Liver (tissue), 9 donors: Measurements from ENCODE around the gene NDST1. TPM values are rescaled to one million over a fixed set of nuclear protein-coding genes. Genes with fewer than 3 reads are reported as not detected.

Experiments
- DNase-seq: peaks from one replicate; pipeline ENCODE4 v3.0.0-alpha.2; 2017; ENCODE audit warnings: low spot score
- H3K27ac ChIP-seq, 2 donors: one replicate each; pipeline ENCODE4 v1.7.0; 2013; ENCODE audit warnings: inconsistent platforms in 2 of 2, low read length in 2 of 2, control low read depth in 1 of 2, low read depth in 1 of 2, mild to moderate bottlenecking in 1 of 2
- H3K27me3 ChIP-seq, 4 donors: one replicate each; pipeline versions ENCODE4 v1.6.1 to v1.7.0; 2013; ENCODE audit warnings: low read length in 3 of 4, inconsistent platforms in 1 of 4, mild to moderate bottlenecking in 1 of 4, moderate library complexity in 1 of 4; ENCODE audit not compliant: control insufficient read depth in 4 of 4, insufficient read depth in 4 of 4
- H3K36me3 ChIP-seq, 4 donors: one replicate each; pipeline versions ENCODE4 v1.6.1 to v1.7.0; 2013; ENCODE audit warnings: low read length in 3 of 4, mild to moderate bottlenecking in 3 of 4, low read depth in 1 of 4, moderate library complexity in 1 of 4; ENCODE audit not compliant: control insufficient read depth in 4 of 4, insufficient read depth in 3 of 4
- H3K4me1 ChIP-seq, 4 donors: one replicate each; pipeline versions ENCODE4 v1.6.1 to v1.7.0; 2013; ENCODE audit warnings: low read length in 3 of 4, mild to moderate bottlenecking in 3 of 4, moderate library complexity in 1 of 4; ENCODE audit not compliant: control insufficient read depth in 4 of 4, insufficient read depth in 4 of 4
- H3K4me3 ChIP-seq, 3 donors: one replicate each; pipeline versions ENCODE4 v1.6.1 to v1.7.0; 2013; ENCODE audit warnings: low read length in 3 of 3, control low read depth in 1 of 3, low read depth in 1 of 3, mild to moderate bottlenecking in 1 of 3
- H3K9ac ChIP-seq, 2 donors: one replicate each; pipeline ENCODE4 v1.7.0; 2013; ENCODE audit warnings: low read length in 2 of 2, mild to moderate bottlenecking in 2 of 2, moderate library complexity in 2 of 2, control low read depth in 1 of 2, low read depth in 1 of 2
- H3K9me3 ChIP-seq, 4 donors: one replicate each; pipeline versions ENCODE4 v1.6.1 to v1.7.0; 2013; ENCODE audit warnings: low read length in 3 of 4; ENCODE audit not compliant: control insufficient read depth in 4 of 4
- EGR1 ChIP-seq, 2 donors: IDR thresholded peaks; 2 replicates each; pipeline ENCODE4 v1.6.1; 2016 to 2018; ENCODE audit warnings: antibody characterized with exemption in 2 of 2, low read depth in 2 of 2
- FOXA1 ChIP-seq: IDR thresholded peaks from 2 replicates; pipeline ENCODE4 v1.6.1; 2016; ENCODE audit warnings: antibody characterized with exemption
- FOXA2 ChIP-seq: IDR thresholded peaks from 2 replicates; pipeline ENCODE4 v1.6.1; 2016; ENCODE audit warnings: antibody characterized with exemption
- GABPA ChIP-seq, 2 donors: IDR thresholded peaks in 1 of 2; conservative IDR thresholded peaks in 1 of 2; 2 replicates each; pipeline ENCODE4 v1.6.1; 2016; ENCODE audit warnings: antibody characterized with exemption in 2 of 2, mild to moderate bottlenecking in 1 of 2, moderate library complexity in 1 of 2
- HNF4A ChIP-seq, 2 donors: conservative IDR thresholded peaks; 2 replicates each; pipeline ENCODE4 v1.6.1; 2016; ENCODE audit warnings: antibody characterized with exemption in 2 of 2, mild to moderate bottlenecking in 2 of 2
- HNF4G ChIP-seq: IDR thresholded peaks from 2 replicates; pipeline ENCODE4 v1.6.1; 2016; ENCODE audit warnings: antibody characterized with exemption
- JUND ChIP-seq, 2 donors: IDR thresholded peaks; 2 replicates each; pipeline ENCODE4 v1.6.1; 2016; ENCODE audit warnings: antibody characterized with exemption in 2 of 2
- NR2F2 ChIP-seq: IDR thresholded peaks from 2 replicates; pipeline ENCODE4 v1.6.1; 2016; ENCODE audit warnings: antibody characterized with exemption
- RAD21 ChIP-seq, 2 donors: IDR thresholded peaks; 2 replicates each; pipeline ENCODE4 v1.6.1; 2016; ENCODE audit warnings: antibody characterized with exemption in 2 of 2, mild to moderate bottlenecking in 2 of 2
- REST ChIP-seq: IDR thresholded peaks from 2 replicates; pipeline ENCODE4 v1.6.1; 2016; ENCODE audit warnings: antibody characterized with exemption, mild to moderate bottlenecking
- RXRA ChIP-seq, 2 donors: IDR thresholded peaks; 2 replicates each; pipeline ENCODE4 v1.6.1; 2017 to 2018; ENCODE audit warnings: antibody characterized with exemption in 2 of 2, mild to moderate bottlenecking in 1 of 2
- SP1 ChIP-seq: IDR thresholded peaks from 2 replicates; pipeline ENCODE4 v1.6.1; 2018; ENCODE audit warnings: antibody characterized with exemption, mild to moderate bottlenecking
- TAF1 ChIP-seq: conservative IDR thresholded peaks from 2 replicates; pipeline ENCODE4 v1.6.1; 2016; ENCODE audit warnings: antibody characterized with exemption, mild to moderate bottlenecking
- YY1 ChIP-seq: IDR thresholded peaks from 2 replicates; pipeline ENCODE4 v1.6.1; 2016; ENCODE audit warnings: antibody characterized with exemption, mild to moderate bottlenecking
- ZBTB33 ChIP-seq: IDR thresholded peaks from 2 replicates; pipeline ENCODE4 v1.6.1; 2016; ENCODE audit warnings: antibody characterized with exemption
- WGBS: extraction: QIAGEN DNeasy Blood & Tissue Kit; methylation state at CpG from one replicate; pipeline ENCODE4 v1.1.7; 2013; 5-methylcytosine and 5-hydroxymethylcytosine counted together
- polyA plus RNA-seq, 2 donors: library from polyadenylated mRNA; stranded (reverse) in 1 of 2; unstranded in 1 of 2; fragments of 200-250 nt in 1 of 2; fragments of >200 nt in 1 of 2; fragmentation: Nextera tagmentation in 1 of 2; extraction: Ambion mirVana in 1 of 2; gene quantifications; one replicate each; pipeline versions ENCODE4 v1.2.1 to v1.2.3, GENCODE V29; 2013 to 2015
- total RNA-seq, 2 donors: library from RNA; depleted of rRNA; stranded (reverse); fragments of >200 nt; gene quantifications; one replicate each; pipeline ENCODE4 v1.2.3, GENCODE V29; 2014
- TF ChIP-seq, protein P1 (sequence below): IDR thresholded peaks from 2 replicates; pipeline ENCODE4 v1.6.1; 2016; ENCODE audit warnings: antibody characterized with exemption
- TF ChIP-seq, protein P2 (sequence below): IDR thresholded peaks from 2 replicates; pipeline ENCODE4 v1.6.1; 2016; ENCODE audit warnings: antibody characterized with exemption
- TF ChIP-seq, protein P3 (sequence below): fragments of 150-350 bp; IDR thresholded peaks from 2 replicates; pipeline ENCODE4 v1.5.1; 2017; ENCODE audit warnings: improper control_type of control experiment, low read depth, low read length; ENCODE audit not compliant: missing input control
- donor health status: healthy.
- donor health status: healthy.
- donor health status: healthy.
- donor health status: healthy.
- donor health status: healthy.

Gene NDST1
- total and polyA plus RNA-seq, 4 donors, result 10.3 to 103 (median 39.0) TPM

GRCh38 chr5:150527808-150528207, 19.9 kb downstream of the NDST1 start:
- no peak overlapping the region for H3K27ac ChIP-seq
- no peaks in the 10 kb centered on the region for H3K9me3 ChIP-seq
- TF ChIP-seq FOXA2, result no peak
- no peak for DNase-seq
- H3K9ac ChIP-seq, result no peak overlapping the region
- WGBS, result 95% methylated on average over 24 of the region's 24 CpGs
- H3K36me3 ChIP-seq, result peaks cover 8 to 37% (median 24%) of the 10 kb centered on the region in 4 donors
- H3K4me3 ChIP-seq, result no peak overlapping the region
- H3K4me1 ChIP-seq, result peaks cover 21 to 73% (median 45%) of the 10 kb centered on the region in 4 donors
- no peaks in the 10 kb centered on the region for H3K27me3 ChIP-seq

- Histone ChIP-seq H3K36me3 (peaks cover 11 to 43% (median 29%) of the 10 kb centered on the region in 4 donors), H3K4me1 (peaks cover 17 to 63% (median 34%) of the 10 kb centered on the region in 4 donors), H3K9ac (peak overlapping the region in 1 of 2 donors; percentile 1), H3K27me3 (no peaks in the 10 kb centered on the region), H3K27ac (no peak overlapping the region), H3K9me3 (no peaks in the 10 kb centered on the region), H3K4me3 (no peak overlapping the region)
- TF ChIP-seq EGR1 (IDR thresholded peaks at IDR 0.05; ENCODE audit: low read depth in 2 of 2) (no peak), RXRA (IDR thresholded peaks at IDR 0.05) (no peak), JUND (IDR thresholded peaks at IDR 0.05) (no peak), NR2F2 (no peak), SP1 (no peak), RAD21 (IDR thresholded peaks at IDR 0.05) (no peak), TAF1 (no peak), FOXA1 (no peak), GABPA (IDR thresholded peaks at IDR 0.05 in 1 of 2, conservative IDR thresholded peaks at IDR 0.05 in 1 of 2) (no peak), HNF4G (no peak), FOXA2 (no peak), REST (no peak), HNF4A (conservative IDR thresholded peaks at IDR 0.05) (no peak), YY1 (no peak), ZBTB33 (no peak)
- TF ChIP-seq, protein P1, sequence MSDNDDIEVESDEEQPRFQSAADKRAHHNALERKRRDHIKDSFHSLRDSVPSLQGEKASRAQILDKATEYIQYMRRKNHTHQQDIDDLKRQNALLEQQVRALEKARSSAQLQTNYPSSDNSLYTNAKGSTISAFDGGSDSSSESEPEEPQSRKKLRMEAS, result no peak
- TF ChIP-seq, protein P2, sequence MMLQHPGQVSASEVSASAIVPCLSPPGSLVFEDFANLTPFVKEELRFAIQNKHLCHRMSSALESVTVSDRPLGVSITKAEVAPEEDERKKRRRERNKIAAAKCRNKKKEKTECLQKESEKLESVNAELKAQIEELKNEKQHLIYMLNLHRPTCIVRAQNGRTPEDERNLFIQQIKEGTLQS, result no peak
- TF ChIP-seq, protein P3, sequence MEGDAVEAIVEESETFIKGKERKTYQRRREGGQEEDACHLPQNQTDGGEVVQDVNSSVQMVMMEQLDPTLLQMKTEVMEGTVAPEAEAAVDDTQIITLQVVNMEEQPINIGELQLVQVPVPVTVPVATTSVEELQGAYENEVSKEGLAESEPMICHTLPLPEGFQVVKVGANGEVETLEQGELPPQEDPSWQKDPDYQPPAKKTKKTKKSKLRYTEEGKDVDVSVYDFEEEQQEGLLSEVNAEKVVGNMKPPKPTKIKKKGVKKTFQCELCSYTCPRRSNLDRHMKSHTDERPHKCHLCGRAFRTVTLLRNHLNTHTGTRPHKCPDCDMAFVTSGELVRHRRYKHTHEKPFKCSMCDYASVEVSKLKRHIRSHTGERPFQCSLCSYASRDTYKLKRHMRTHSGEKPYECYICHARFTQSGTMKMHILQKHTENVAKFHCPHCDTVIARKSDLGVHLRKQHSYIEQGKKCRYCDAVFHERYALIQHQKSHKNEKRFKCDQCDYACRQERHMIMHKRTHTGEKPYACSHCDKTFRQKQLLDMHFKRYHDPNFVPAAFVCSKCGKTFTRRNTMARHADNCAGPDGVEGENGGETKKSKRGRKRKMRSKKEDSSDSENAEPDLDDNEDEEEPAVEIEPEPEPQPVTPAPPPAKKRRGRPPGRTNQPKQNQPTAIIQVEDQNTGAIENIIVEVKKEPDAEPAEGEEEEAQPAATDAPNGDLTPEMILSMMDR, result no peak
- 86% methylated on average over 2 of the region's 2 CpGs for WGBS
- DNase-seq, result no peak
These were observed 21.1 kb downstream of the NDST1 start for GRCh38 chr5:150528924-150529546.
